A549 treated with Mapracorat at 1 μM for 4 hours (cell line): ENCODE results near the gene BLVRB. TPM values are rescaled to one million over a fixed set of nuclear protein-coding genes. Genes with fewer than 3 reads are reported as not detected.

Source experiments
- total RNA-seq: library from RNA; stranded (reverse); fragments of 200-300 nt; extraction: Qiagen RNA extraction; gene quantifications from 5 replicates; pipeline ENCODE4 v1.2.3, GENCODE V29; 2022

BLVRB gene
- total RNA-seq: 246 to 360 TPM (median 316 TPM) in 5 replicates

DNA sequence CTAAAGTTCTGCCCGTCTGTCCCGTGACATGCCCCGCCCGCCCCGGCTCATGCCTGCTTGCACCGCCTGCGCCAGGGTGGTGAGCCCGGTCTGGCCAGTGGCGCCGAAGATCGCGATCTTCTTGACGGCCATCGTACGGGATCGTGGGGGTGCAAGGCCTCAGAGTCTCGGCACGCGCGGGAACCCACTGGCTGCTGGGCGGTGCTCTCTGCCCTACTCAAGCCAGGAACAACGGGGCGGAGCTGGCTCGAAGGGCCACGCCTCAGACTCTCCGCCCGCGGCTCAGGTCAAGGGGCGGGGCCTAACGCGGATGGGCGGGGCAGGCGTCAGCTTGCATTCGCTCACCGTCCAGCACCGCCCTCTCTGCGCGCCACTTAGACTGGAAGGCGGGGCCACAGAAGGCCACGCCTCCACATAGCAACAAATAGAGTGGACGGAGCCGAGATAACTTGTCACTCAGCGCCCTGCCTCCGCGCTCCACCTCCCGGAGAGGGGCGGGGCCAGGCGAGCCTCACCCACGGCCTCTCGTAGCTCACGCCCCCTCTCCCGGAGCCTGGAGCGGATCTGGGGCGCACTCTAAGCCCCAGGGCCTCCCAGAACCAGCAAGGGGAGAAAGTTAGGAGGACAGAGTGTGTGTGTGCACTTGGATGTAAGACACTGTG is at the start of gene BLVRB:
TSS of gene BLVRB (minus strand) at position 189 of the 662 bp plus-strand sequence. CDS start at position 132, 57 bp downstream.

GRCh38 chr19:40466985-40467734 is 1.6 kb upstream of the BLVRB start, which contains the start of gene SPTBN4:
SPTBN4 (plus strand) TSS chr19:40467001; CDS start chr19:40472622, 5,621 bp downstream.

GRCh38 chr19:40444000-40444824 is 21.3 kb downstream of the BLVRB start, which contains the start of gene SERTAD3:
SERTAD3 (minus strand) TSS chr19:40444335; CDS start chr19:40442080, 2,255 bp downstream.

GRCh38 chr19:40425450-40426287 is 39.9 kb downstream of the BLVRB start, which contains the start of gene SERTAD1:
SERTAD1 (minus strand) TSS chr19:40425992; CDS start chr19:40423546, 2,446 bp downstream.

DNA sequence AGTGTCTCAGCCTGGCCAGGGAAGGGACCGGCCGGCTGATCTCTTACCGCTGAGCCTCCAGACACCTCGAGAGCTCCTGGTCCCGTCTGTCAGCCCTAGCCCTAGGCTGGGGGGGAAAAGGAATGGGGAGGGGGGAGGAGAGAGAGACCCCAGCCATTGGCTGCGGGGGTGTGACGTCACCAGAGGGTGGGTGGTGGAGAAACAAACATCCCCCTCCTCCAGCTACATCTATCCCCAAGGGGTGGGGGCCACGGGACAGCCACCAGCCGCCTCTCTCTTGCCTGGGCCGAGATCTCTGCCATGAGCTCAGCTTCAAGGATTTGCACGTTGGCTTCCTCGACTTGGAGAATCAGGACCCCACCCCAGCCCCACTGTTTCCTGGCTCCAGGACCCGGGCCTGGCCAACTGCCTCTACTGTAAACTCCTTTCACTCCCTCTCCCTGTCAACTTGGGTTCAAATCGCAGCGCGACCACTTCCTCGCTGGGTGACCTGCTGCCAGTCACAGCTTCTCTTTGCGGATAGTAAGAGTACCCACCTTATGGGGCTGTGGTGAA is 52.2 kb downstream of the BLVRB start, which contains the start of gene PRX:
TSS of gene PRX (minus strand) at position 88 of the 555 bp plus-strand sequence. CDS start 5,446 bp downstream, outside the sequence.

Other genes with a start within 250 kb of the BLVRB start
- gene TTC9B, start 247.4 kb downstream of the BLVRB start, total RNA-seq: 0.21 to 0.47 TPM (median 0.34 TPM) in 4 of 5 replicates, not detected in the other
- 0.13 to 0.44 TPM (median 0.16 TPM) in 5 replicates for gene CCNP, start 239.1 kb downstream of the BLVRB start, total RNA-seq
- 123 to 189 TPM (median 171 TPM) in 5 replicates for gene AKT2, start 180.4 kb downstream of the BLVRB start, total RNA-seq
- gene C19orf47, start 117.3 kb downstream of the BLVRB start, total RNA-seq: 25.5 to 31.7 TPM (median 30.0 TPM) in 5 replicates
- 258 to 266 TPM (median 261 TPM) in 5 replicates for gene PLD3, start 117.0 kb downstream of the BLVRB start, total RNA-seq
- gene HIPK4, start 75.6 kb downstream of the BLVRB start, total RNA-seq: 0.17 to 0.38 TPM (median 0.26 TPM) in 5 replicates
- 0.95 to 1.8 TPM (median 1.4 TPM) in 5 replicates for gene PRX, start 52.4 kb downstream of the BLVRB start, total RNA-seq
- gene SERTAD1, start 39.8 kb downstream of the BLVRB start, total RNA-seq: 22.5 to 38.9 TPM (median 31.3 TPM) in 5 replicates
- gene SERTAD3, start 21.4 kb downstream of the BLVRB start, total RNA-seq: 38.2 to 47.6 TPM (median 43.8 TPM) in 5 replicates
- gene SPTBN4, start 1.3 kb upstream of the BLVRB start, total RNA-seq: 0.34 to 0.85 TPM (median 0.59 TPM) in 5 replicates
- 100 to 141 TPM (median 132 TPM) in 5 replicates for gene SHKBP1, start 111.1 kb upstream of the BLVRB start, total RNA-seq
- gene LTBP4, start 135.6 kb upstream of the BLVRB start, total RNA-seq: 34.0 to 57.1 TPM (median 54.1 TPM) in 5 replicates
- gene NUMBL, start 224.9 kb upstream of the BLVRB start, total RNA-seq: 52.9 to 83.0 TPM (median 79.0 TPM) in 5 replicates